ENCODE measurements around the gene DDX20. TPM values are rescaled to one million over a fixed set of nuclear protein-coding genes. Genes with fewer than 3 reads are reported as not detected.

The DDX20 gene, protein sequence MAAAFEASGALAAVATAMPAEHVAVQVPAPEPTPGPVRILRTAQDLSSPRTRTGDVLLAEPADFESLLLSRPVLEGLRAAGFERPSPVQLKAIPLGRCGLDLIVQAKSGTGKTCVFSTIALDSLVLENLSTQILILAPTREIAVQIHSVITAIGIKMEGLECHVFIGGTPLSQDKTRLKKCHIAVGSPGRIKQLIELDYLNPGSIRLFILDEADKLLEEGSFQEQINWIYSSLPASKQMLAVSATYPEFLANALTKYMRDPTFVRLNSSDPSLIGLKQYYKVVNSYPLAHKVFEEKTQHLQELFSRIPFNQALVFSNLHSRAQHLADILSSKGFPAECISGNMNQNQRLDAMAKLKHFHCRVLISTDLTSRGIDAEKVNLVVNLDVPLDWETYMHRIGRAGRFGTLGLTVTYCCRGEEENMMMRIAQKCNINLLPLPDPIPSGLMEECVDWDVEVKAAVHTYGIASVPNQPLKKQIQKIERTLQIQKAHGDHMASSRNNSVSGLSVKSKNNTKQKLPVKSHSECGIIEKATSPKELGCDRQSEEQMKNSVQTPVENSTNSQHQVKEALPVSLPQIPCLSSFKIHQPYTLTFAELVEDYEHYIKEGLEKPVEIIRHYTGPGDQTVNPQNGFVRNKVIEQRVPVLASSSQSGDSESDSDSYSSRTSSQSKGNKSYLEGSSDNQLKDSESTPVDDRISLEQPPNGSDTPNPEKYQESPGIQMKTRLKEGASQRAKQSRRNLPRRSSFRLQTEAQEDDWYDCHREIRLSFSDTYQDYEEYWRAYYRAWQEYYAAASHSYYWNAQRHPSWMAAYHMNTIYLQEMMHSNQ
- total RNA-seq (2021) = 8.4 and 8.9 TPM in 2 replicates
- Bru-seq, nascent RNA = percentile 81 among the genes with signal in this experiment
- percentile 84 among the genes with signal in this experiment for BruChase-seq, experiment 1, labeled RNA remaining after a 2-hour chase
- percentile 83 among the genes with signal in this experiment for BruChase-seq, experiment 2, labeled RNA remaining after a 6-hour chase
- long read RNA-seq, full-length matches to known transcripts = 17 of 22 reads
- long read RNA-seq, partial matches to known transcripts = 2 of 22 reads
- long read RNA-seq, other reads (novel, unspliced or antisense) = 3 of 22 reads

DNA sequence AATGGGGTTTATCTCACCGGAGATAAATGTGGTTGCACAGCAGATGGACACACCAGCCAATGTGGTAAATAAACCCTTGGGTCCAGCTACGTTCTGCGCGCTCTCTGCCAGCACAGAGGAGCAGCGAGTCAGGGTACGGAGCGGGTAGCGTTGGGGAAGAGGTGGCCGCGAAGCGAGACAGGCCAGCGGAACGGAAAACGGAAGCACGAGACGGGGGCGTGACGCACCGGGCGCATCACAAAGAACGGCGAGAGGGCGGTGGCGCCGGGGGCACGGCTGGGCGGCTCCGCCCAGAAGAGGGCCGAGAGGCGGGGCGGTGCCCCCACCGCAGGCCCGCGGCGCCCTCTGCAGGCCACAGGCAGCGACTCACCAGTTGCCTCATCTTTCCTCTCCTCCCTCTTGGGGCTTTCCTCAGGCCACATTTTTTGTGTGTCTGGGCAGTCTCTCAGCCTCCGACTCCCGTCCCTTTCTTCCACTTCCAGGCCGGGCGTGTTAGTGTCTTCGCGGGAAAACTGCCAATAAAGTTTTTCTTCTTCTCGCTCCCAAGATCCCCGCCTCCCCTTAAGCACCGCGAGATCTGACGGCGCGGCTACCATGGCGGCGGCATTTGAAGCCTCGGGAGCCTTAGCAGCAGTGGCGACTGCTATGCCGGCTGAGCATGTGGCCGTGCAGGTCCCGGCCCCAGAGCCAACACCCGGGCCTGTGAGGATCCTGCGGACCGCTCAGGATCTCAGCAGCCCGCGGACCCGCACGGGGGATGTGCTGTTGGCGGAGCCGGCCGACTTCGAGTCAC is at the start of gene DDX20:
DDX20 (plus strand) TSS at position 571 of the 793 bp plus-strand sequence; CDS start at position 595, 24 bp downstream.
- no peaks in the 10 kb centered on the region for H3K27me3 ChIP-seq (ENCODE audit: insufficient read depth, low read depth)
- DNase-seq = peak; percentile 89 to 96
- H3K9me2 ChIP-seq (ENCODE audit: insufficient read depth) = no peaks in the 10 kb centered on the region
- POLR2A ChIA-PET (ENCODE audit: unreplicated experiment) = interaction anchor here (0.7 kb wide), 1 partner anchor 389 kb away, joined by 3 read pairs; no protein-coding TSS in a partner anchor
- peaks cover 16% of the 10 kb centered on the region; the same call in 1 of the 2 replicates for H3F3A ChIP-seq (ENCODE audit: insufficient read depth, low read depth)
- CTCF ChIA-PET = interaction anchor here (0.5 to 0.9 kb wide), 2 partner anchors 41 to 270 kb away, joined by 3 to 7 read pairs; no protein-coding TSS in a partner anchor
- no peaks in the 10 kb centered on the region for H3K9me3 ChIP-seq (ENCODE audit: insufficient read depth, low read depth)
- H2AFZ ChIP-seq = peak within 1 kb of the TSS; percentile 100
- H3K27ac ChIP-seq = peak within 1 kb of the TSS; percentile 64
- peaks cover 14% of the 10 kb centered on the region for H4K20me1 ChIP-seq (ENCODE audit: insufficient read depth)
- BruUV-seq (replicated peaks) = no TSS peak
- H3K36me3 ChIP-seq (ENCODE audit: low read depth) = peaks cover 23% of the 10 kb centered on the region
- intact Hi-C loops (cut with micrococcal nuclease; ENCODE audit: unreplicated experiment) = loop anchor here (1.0 to 5.0 kb wide), 6 partner anchors 16 to 306 kb away; partner anchors contain the start of genes ATP5PB, INKA2 and WDR77
- H3K4me1 ChIP-seq (replicated peaks; ENCODE audit: insufficient read depth) = peaks cover 20% of the 10 kb centered on the region
- H3K4me3 ChIP-seq = peak within 1 kb of the TSS; percentile 92
- H3K4me2 ChIP-seq = peak within 1 kb of the TSS; percentile 89
- peaks cover 40% of the 10 kb centered on the region for H3K79me2 ChIP-seq (ENCODE audit: low read depth)
- TF ChIP-seq EZH2 (IDR thresholded peaks at IDR 0.05; ENCODE audit: low read depth) = no peak
- TF ChIP-seq, protein P1, sequence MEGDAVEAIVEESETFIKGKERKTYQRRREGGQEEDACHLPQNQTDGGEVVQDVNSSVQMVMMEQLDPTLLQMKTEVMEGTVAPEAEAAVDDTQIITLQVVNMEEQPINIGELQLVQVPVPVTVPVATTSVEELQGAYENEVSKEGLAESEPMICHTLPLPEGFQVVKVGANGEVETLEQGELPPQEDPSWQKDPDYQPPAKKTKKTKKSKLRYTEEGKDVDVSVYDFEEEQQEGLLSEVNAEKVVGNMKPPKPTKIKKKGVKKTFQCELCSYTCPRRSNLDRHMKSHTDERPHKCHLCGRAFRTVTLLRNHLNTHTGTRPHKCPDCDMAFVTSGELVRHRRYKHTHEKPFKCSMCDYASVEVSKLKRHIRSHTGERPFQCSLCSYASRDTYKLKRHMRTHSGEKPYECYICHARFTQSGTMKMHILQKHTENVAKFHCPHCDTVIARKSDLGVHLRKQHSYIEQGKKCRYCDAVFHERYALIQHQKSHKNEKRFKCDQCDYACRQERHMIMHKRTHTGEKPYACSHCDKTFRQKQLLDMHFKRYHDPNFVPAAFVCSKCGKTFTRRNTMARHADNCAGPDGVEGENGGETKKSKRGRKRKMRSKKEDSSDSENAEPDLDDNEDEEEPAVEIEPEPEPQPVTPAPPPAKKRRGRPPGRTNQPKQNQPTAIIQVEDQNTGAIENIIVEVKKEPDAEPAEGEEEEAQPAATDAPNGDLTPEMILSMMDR (conservative IDR thresholded peaks at IDR 0.05) = peak; percentile 90

DNA sequence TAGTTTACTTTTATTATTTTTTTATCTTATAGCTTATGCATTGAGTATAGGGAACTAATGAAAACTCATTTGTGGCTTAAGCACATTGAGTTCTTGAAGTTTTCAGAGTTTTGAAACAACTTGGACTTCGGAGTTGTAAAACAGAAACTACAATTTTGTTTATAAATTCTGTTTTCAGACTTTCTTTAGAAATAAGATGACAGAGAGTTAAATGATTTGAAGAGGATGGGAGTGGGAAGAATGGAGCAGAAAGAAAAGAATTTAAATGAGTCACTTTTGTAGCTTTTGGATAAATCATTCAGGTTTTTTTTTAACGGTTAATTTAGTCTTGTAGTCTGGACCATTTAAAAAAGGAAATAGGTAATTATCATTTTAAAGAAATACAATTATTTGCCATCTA is 48.8 kb upstream of the DDX20 start:
- Histone ChIP-seq H3K9me2 (ENCODE audit: insufficient read depth) (no peaks in the 10 kb centered on the region), H3K9me3 (ENCODE audit: insufficient read depth, low read depth) (no peaks in the 10 kb centered on the region), H3F3A (ENCODE audit: insufficient read depth, low read depth) (peaks cover 14% of the 10 kb centered on the region), H2AFZ (no peak overlapping the region), H3K36me3 (ENCODE audit: low read depth) (peaks cover under 1% of the 10 kb centered on the region; the same call in 1 of the 2 replicates), H3K79me2 (ENCODE audit: low read depth) (no peaks in the 10 kb centered on the region), H3K4me1 (replicated peaks; ENCODE audit: insufficient read depth) (peaks cover 12% of the 10 kb centered on the region), H3K27me3 (ENCODE audit: insufficient read depth, low read depth) (no peaks in the 10 kb centered on the region), H3K27ac (no peak overlapping the region), H3K4me2 (no peak overlapping the region), H4K20me1 (ENCODE audit: insufficient read depth) (no peaks in the 10 kb centered on the region; the same call in 1 of the 2 replicates), H3K4me3 (no peak overlapping the region)
- DNase-seq = no peak
- intact Hi-C loops (cut with micrococcal nuclease; ENCODE audit: unreplicated experiment) = no loop called here
- BruUV-seq (replicated peaks) = no TSS peak
- POLR2A ChIA-PET (ENCODE audit: unreplicated experiment) = no interaction called here
- CTCF ChIA-PET = no interaction called here
- no peak for TF ChIP-seq EZH2 (IDR thresholded peaks at IDR 0.05; ENCODE audit: low read depth)
- TF ChIP-seq, protein P1 (conservative IDR thresholded peaks at IDR 0.05) = no peak

All from PC-9 (cell line).